Measurements from ENCODE around the gene TTLL7.

TTLL7 gene

DNA sequence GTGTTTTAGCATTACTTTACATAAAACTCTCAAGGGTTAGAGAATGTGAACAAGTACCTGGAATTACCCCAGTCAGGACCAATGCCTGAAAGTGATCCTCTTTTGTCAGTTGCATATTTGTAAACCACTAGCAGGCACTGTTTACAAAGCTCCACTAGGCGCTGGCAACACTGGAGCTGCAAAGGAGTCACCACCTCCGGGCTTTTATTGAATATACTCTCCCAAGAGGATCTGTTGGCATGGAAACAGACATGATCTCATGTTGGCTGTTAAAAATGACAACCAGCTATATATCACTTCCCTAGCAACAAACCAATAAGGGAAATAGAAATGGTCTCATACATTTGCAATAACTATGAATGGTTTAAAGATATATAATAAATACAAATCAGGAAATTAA, 116.0 kb downstream of the TTLL7 start:
- DNase-seq (ENCODE audit: low spot score) = peak; percentile 32

DNA sequence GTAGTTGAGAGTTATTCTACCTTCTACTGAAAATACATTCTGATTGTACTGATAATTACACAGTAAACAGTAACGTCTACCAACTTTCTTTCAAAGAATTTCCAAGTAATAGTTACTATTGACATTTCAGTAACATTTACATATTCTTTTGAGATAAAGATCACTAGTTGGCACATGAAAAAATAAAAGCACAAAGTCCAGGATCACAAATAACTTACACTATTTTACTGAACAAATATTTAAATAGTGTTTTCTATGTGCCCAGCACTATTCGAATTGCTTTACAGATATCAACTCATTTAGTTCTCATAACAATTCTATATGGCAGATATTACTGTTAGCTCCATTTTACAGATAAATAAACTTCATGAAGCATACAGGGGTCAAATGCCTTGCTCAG, 126.4 kb downstream of the TTLL7 start:
- DNase-seq (ENCODE audit: low spot score) = no peak

GRCh38 chr1:83864991-83865390, 133.9 kb downstream of the TTLL7 start:
- DNase-seq (ENCODE audit: low spot score) = no peak

- peak; percentile 86 for DNase-seq (ENCODE audit: low spot score)
Measured at GRCh38 chr1:83860490-83861221, 138.3 kb downstream of the TTLL7 start.

- no peak for DNase-seq (ENCODE audit: low spot score)
Measured at GRCh38 chr1:83857716-83858115, 141.2 kb downstream of the TTLL7 start.

GRCh38 chr1:83857103-83857502, 141.8 kb downstream of the TTLL7 start:
- no peak for DNase-seq (ENCODE audit: low spot score)

GRCh38 chr1:83856381-83856780, 142.6 kb downstream of the TTLL7 start:
- no peak for DNase-seq (ENCODE audit: low spot score)

GRCh38 chr1:83854456-83854855, 144.5 kb downstream of the TTLL7 start:
- no peak for DNase-seq (ENCODE audit: low spot score)

- DNase-seq (ENCODE audit: low spot score) = no peak
Measured at GRCh38 chr1:83850834-83851233, 148.1 kb downstream of the TTLL7 start.

- no peak for DNase-seq (ENCODE audit: low spot score)
Measured at GRCh38 chr1:83849191-83850061, 149.5 kb downstream of the TTLL7 start.

DNA sequence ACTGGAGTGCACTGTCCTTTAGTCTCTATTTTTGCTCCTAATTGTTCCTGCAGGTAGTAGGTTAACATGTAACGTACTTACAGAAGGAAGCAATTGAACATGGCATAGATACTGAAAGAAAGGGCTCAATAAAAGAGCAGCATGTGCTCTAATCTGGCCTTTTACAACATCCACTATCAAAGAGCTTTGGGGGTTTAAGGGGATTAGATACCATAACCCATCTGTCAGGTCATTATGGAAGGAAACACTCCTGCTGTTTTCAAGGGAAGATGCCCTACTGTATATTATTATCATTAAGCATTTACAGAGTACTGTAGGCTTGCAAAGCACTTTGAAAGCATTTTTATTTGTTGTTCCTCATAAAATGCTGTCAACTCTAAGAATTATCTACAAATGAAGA, 152.8 kb downstream of the TTLL7 start:
- no peak for DNase-seq (ENCODE audit: low spot score)

- DNase-seq (ENCODE audit: low spot score) = no peak
Measured at GRCh38 chr1:83845437-83846071, 153.4 kb downstream of the TTLL7 start.

- DNase-seq (ENCODE audit: low spot score) = no peak
Measured at GRCh38 chr1:83844546-83844945, 154.4 kb downstream of the TTLL7 start.

DNA sequence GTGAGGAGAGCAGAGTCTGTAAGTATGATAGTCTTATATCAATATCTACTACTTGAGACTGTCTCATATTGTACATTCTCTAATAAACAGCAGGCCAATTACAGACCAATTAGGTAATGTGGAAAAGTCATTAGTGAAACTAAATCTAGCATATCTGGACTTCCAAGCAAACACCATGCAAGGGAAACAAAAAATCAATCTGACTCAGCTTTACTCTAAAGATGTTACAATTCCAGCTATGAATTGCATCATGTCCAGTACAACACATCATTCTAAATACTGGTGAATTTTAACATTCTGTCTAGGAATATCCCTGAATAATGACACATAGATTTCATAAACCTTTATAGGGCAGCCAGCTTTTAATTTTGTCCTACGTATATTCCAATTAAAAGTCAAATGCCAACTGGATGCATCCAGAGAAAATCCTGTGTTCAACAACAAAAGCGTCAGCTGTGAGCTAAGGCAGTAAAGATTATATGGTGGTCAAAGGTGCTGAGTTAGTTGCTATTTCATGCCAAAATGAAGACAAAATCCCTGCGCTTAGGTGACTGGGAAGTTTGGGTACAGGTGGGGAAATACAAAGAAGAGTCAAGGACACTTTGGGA, 159.3 kb downstream of the TTLL7 start:
- DNase-seq (ENCODE audit: low spot score) = no peak

DNA sequence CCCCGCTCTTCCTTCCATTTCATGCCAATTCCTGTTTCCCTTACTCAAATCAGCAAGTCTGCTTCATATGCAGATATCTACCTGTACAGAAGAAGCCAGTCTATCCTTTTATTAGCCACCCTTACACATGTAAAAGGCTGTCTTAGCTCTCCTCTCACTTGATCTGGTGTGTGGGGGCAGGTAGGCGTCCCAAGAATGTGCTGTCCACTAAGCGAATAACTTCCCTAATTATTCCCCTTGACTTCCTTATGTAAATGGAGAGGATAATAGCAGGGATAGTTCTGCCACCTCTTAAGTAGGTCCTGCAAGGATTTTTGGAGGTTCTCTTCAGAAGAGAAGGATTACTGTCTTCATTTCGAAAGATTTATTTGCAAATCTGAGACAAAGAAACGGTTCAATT, 160.4 kb downstream of the TTLL7 start:
- no peak for DNase-seq (ENCODE audit: low spot score)

DNA sequence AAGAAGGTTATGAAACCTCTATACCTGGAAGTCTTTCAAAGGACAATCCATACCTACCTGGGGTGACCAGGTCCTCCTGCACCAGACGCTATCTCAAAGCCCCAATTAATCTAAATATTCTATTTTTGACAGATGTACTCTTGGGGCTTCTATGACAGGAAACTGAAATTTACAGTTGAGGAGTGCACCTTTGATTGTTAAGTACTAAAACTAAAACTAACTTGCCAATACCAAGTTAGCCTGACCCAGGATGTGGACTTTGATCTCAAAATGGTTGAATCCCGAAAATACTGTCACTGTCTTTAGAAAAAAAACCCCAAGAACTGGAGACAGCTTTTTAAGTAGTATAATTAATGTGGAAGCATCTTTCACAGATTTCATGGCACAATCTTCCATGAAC, 162.4 kb downstream of the TTLL7 start:
- DNase-seq (ENCODE audit: low spot score) = no peak

- DNase-seq (ENCODE audit: low spot score) = no peak
Measured at GRCh38 chr1:83834621-83835264, 164.2 kb downstream of the TTLL7 start.

GRCh38 chr1:83832194-83832593, 166.7 kb downstream of the TTLL7 start:
- DNase-seq (ENCODE audit: low spot score) = no peak

DNA sequence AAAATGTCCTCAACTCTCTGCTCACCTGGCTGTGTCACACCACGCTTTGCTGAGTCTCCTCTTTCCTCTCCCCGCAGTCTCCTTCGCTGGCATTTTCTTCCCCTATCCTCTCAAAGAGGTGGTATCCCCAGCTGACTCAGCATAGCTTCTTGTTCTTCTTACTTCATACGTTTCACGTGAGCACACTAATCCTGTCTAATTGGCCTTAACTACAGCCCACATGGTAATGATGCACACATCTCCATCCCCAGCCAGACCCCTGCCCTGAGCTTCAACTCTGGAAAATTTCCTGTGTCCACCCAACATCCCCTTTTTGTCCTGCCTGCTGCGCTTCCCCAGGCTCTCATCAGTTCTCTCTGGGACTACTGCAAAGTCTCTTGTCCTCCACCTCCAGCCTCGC, 169.8 kb downstream of the TTLL7 start:
- DNase-seq (ENCODE audit: low spot score) = no peak

GRCh38 chr1:83828456-83828855, 170.5 kb downstream of the TTLL7 start:
- no peak for DNase-seq (ENCODE audit: low spot score)

DNA sequence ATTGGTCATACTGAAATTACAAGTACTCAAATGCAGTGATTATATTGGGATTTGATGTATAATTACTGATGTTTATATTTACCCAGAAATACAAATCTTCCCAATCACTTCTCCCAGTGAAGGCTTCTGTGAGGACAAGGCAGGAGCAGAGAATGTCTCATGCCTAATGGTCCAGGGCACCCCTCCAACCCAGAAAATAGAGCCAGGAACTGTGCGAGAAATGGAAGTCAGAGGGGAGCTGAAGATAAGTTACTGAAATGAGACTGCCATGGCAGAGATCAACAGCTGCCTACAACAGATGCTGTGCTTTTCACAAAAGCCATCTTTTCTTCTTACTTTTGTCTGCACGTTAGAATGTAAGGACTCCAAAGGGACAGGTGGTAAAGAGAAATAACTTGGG, 171.2 kb downstream of the TTLL7 start:
- DNase-seq (ENCODE audit: low spot score) = no peak

DNA sequence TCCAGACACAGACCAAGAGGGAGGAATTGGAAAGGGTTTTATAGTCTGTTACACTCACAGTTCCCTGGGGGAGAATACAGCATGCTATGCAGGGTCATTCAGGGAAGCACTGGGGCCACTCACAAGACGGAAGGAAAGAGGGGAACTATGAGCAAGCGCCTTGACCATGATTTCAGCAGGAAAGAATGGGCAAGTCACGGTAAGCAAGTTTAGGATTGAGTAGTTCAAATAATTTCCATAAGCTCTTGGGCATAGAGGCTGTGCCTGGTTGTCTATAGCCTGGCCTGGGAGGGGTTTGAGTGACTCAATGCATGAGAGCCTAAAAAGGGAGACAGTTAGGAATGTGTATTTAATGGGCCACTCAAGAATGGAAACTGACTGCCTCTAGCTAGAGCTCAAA, 176.7 kb downstream of the TTLL7 start:
- no peak for DNase-seq (ENCODE audit: low spot score)
